ENCODE measurements around the gene LRMDA.

DNA sequence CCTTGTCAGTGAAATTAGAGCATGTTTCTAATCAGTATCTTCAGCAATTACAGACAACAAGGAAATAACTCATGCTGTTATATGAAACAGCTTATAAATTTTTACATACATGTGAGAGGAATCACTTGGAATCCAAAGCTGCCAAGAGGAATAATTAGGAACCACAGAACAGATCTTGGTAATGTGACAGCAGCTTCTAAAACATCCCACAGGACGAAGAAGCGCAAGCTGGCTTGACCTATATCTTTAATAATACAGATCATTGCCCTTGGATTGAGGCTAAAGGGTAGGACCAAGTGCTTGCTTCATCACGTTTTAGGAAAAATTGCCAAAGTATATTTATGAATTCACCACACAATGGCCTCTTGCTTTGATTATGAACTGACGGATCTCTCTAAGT is 869.8 kb downstream of the LRMDA start:
- no peak for TF ChIP-seq ZNF251 (CRISPR knock-in tag; IDR thresholded peaks at IDR 0.05)
- TF ChIP-seq, protein P1, sequence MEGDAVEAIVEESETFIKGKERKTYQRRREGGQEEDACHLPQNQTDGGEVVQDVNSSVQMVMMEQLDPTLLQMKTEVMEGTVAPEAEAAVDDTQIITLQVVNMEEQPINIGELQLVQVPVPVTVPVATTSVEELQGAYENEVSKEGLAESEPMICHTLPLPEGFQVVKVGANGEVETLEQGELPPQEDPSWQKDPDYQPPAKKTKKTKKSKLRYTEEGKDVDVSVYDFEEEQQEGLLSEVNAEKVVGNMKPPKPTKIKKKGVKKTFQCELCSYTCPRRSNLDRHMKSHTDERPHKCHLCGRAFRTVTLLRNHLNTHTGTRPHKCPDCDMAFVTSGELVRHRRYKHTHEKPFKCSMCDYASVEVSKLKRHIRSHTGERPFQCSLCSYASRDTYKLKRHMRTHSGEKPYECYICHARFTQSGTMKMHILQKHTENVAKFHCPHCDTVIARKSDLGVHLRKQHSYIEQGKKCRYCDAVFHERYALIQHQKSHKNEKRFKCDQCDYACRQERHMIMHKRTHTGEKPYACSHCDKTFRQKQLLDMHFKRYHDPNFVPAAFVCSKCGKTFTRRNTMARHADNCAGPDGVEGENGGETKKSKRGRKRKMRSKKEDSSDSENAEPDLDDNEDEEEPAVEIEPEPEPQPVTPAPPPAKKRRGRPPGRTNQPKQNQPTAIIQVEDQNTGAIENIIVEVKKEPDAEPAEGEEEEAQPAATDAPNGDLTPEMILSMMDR (CRISPR knock-in tag; IDR thresholded peaks at IDR 0.05), result no peak
- no peak for TF ChIP-seq MATR3 (CRISPR knock-in tag; IDR thresholded peaks at IDR 0.05)
- no peak for TF ChIP-seq IRF1 (CRISPR knock-in tag; IDR thresholded peaks at IDR 0.05; ENCODE audit: low read depth)
- TF ChIP-seq ZNF792 (CRISPR knock-in tag; IDR thresholded peaks at IDR 0.05), result no peak
- TF ChIP-seq, protein P2, sequence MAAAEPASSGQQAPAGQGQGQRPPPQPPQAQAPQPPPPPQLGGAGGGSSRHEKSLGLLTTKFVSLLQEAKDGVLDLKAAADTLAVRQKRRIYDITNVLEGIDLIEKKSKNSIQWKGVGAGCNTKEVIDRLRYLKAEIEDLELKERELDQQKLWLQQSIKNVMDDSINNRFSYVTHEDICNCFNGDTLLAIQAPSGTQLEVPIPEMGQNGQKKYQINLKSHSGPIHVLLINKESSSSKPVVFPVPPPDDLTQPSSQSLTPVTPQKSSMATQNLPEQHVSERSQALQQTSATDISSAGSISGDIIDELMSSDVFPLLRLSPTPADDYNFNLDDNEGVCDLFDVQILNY (CRISPR knock-in tag; conservative IDR thresholded peaks at IDR 0.05), result no peak
- TF ChIP-seq YY1 (IDR thresholded peaks at IDR 0.05; ENCODE audit: insufficient read depth, insufficient replicate concordance, low read depth, low read length), result no peak
- TF ChIP-seq ZNF784 (CRISPR knock-in tag; IDR thresholded peaks at IDR 0.05; ENCODE audit: borderline replicate concordance), result no peak
- no peak for TF ChIP-seq ZUFSP (CRISPR knock-in tag; IDR thresholded peaks at IDR 0.05; ENCODE audit: borderline replicate concordance)
- TF ChIP-seq MYNN (CRISPR knock-in tag; IDR thresholded peaks at IDR 0.05; ENCODE audit: low read depth), result no peak
- TF ChIP-seq EP300 (IDR thresholded peaks at IDR 0.05; ENCODE audit: low read depth in 2 of 2, low read length in 2 of 2), result no peak
- no peak for TF ChIP-seq EP300 (CRISPR knock-in tag; IDR thresholded peaks at IDR 0.05; ENCODE audit: borderline replicate concordance)

All from HepG2 (cell line).